GM21360 (cell line): ENCODE results near the gene RBM14.
"Not testable (repeated sequence)": the region's sequence is repeated elsewhere in the genome, so short reads cannot be mapped to it uniquely, and the experiment has no call there.

Source experiments
- ATAC-seq: cut with Tn5 transposase; IDR thresholded peaks from one replicate; pipeline ENCODE4 v1.9.1; 2021; ENCODE audit warnings: mild to moderate bottlenecking, moderate library complexity; ENCODE audit not compliant: unreplicated experiment

Gene RBM14

DNA sequence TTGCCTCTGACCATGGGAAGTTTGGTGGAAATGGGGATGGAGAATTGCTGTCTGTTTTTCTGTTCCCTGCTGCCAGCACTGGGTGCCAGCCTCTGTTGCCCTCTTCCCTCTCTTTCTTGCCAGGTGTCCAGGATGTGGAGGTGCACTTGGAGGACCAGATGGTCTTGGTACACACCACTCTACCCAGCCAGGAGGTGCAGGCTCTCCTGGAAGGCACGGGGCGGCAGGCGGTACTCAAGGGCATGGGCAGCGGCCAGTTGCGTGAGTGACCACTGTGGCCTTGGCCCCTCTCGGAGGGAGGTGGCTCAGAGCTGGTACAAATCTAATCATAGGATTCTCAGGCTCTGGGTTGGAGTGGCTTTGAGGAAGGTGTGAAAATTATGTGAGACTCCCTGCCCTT is 17.4 kb upstream of the RBM14 start:
- ATAC-seq: no peak

- no peak for ATAC-seq
Measured at GRCh38 chr11:66600219-66600618, 16.2 kb upstream of the RBM14 start.

DNA sequence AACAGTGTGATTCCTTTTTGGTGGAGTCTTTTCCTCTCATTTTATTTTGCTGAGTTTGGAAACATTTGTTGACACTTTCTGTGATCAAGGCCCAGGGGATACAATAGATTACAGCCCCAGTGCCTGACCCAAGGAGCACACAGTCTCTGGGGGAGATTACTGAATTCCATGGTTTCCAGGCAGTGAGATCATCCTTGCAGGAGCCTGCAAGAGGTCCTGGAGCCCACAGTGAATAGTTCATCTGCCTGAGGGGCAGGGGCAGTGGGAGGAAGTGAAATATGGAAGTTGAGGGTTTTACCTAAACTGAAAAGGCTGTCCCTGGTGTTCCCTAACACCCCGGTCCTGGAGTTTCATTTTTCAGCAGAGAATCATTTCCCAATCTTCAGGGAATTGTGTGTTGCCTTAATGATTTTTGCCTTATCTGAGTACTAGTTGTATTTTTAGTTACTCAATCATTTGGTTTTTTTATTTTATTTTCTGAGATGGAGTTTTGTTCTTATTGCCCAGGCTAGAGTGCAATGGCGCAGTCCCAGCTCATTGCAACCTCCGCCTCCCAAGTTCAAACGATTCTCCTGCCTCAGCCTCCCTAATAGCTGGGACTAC is 15.7 kb upstream of the RBM14 start:
- no peak for ATAC-seq

DNA sequence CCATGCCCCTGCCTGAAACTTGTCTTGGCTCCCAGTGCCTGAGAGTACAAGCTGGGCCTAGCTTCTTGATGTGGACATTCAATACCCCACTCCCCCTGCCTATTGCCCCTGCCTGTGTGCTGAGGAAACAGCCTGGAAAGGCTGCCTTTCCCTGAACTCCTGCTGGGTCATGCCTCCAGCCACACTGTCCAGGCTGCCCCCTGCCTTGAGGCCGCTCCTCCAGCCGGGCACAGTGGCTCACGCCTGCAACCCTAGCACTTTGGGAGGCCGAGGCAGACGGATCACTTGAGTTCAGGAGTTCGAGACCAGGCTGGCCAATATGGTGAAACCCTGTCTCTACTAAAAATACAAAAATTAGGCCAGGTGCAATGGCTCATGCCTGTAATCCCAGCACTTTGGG is 13.4 kb upstream of the RBM14 start:
- ATAC-seq: no peak

DNA sequence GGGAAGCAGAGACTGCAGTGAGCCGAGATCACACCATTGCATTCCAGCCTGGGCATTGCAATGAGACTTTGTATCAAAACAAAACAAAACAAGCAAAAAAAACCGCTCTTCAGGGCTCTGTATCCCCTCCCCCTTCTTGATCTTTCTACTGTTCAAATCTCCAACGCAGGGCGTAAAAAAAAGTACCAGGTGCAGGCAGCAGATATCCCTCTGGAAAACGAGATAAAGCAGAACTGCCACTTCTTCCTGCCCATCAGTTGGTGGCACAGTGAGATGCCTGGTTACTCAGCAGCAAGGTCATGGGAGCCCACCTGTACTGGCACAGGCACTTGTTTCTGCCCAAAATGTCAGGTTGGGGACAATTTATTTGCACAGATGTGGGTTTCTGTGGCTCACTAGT is 12.3 kb upstream of the RBM14 start:
- ATAC-seq: no peak

GRCh38 chr11:66606608-66607007 is 9.8 kb upstream of the RBM14 start:
- ATAC-seq: not testable (repeated sequence)

DNA sequence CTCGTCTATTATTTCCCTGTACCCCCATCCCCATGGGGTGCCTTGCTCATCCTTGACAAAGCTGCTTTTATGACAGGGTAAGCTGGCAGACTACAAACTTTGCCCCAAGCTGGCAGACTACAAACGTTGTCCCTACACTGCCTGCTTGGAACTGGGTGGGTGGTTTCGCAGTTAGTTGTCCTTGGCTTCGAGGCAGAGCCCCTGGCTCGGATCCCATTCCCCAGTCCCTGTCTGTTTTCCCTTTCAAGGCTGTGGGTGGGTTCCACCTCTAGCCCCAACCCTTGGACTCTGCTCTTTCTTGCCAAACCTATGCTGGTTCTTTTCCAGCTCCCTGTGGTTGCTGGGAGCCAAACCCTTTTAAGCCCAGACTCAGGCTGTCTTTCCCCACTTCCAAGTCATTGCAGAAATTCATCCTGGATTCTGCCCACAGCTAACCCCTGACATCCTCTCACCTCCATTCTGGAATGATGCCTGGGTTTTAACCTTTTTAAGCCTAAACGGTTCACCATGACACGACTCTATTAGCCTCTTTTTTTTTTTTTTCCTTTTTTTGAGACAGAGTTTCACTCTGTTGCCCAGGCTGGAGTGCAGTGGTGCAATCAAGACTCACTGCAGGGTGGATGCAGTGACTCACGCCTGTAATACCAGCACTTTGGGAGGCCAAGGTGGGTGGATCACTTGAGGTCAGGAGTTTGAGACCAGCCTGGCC is 9.2 kb upstream of the RBM14 start:
- no peak for ATAC-seq

GRCh38 chr11:66609721-66610617 is 6.5 kb upstream of the RBM14 start:
- no peak for ATAC-seq

DNA sequence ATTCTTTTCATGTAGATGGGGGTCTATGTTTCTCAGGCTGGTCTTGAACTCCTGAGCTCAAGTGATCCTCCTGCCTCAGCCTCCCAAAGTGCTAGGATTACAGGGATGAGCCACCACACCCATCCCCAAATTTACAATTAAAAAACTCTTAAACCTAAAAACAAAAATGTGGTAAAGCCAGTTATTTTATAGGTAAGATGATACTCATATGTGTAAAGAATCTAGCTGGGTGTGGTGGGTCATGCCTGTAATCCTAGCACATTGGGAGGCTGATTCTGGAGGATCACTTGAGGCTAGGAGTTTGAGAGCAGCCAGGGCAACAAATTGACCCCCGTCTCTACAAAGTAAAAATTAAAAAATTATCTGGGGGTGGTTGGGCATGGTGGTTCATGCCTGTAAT is 4.0 kb upstream of the RBM14 start:
- ATAC-seq: no peak

GRCh38 chr11:66614073-66614472 is 2.4 kb upstream of the RBM14 start:
- no peak for ATAC-seq

- no peak for ATAC-seq
Measured at GRCh38 chr11:66617155-66617834, 865 bp downstream of the RBM14 start.

GRCh38 chr11:66619080-66619554 is 2.7 kb downstream of the RBM14 start:
- ATAC-seq: no peak

DNA sequence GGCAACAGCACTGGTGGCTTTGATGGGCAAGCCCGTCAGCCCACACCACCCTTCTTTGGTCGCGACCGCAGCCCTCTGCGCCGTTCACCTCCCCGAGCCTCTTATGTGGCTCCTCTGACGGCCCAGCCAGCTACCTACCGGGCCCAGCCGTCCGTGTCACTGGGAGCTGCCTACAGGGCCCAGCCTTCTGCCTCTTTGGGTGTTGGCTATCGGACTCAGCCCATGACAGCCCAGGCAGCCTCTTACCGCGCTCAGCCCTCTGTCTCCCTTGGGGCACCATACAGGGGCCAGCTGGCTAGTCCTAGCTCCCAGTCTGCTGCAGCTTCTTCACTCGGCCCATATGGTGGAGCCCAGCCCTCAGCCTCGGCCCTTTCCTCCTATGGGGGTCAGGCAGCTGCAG is 8.0 kb downstream of the RBM14 start:
- no peak for ATAC-seq

DNA sequence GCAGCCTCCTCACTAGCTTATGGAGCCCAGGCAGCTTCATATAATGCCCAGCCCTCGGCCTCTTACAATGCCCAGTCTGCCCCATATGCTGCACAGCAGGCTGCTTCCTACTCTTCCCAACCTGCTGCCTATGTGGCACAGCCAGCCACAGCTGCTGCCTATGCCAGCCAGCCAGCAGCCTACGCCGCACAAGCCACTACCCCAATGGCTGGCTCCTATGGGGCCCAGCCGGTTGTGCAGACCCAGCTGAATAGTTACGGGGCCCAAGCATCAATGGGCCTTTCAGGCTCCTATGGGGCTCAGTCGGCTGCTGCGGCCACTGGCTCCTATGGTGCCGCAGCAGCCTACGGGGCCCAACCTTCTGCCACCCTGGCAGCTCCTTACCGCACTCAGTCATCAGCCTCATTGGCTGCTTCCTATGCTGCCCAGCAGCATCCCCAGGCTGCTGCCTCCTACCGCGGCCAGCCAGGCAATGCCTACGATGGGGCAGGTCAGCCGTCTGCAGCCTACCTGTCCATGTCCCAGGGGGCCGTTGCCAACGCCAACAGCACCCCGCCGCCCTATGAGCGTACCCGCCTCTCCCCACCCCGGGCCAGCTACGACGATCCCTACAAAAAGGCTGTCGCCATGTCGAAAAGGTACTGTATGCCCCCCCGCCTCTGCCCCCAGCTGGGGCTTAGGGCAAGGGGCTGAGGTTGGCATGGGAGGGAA is 8.8 kb downstream of the RBM14 start:
- no peak for ATAC-seq

- no peak for ATAC-seq
Measured at GRCh38 chr11:66625752-66626149, 9.3 kb downstream of the RBM14 start.

GRCh38 chr11:66626382-66626781 is 10.0 kb downstream of the RBM14 start:
- no peak for ATAC-seq

- no peak for ATAC-seq
Measured at GRCh38 chr11:66626926-66627325, 10.5 kb downstream of the RBM14 start.

GRCh38 chr11:66628061-66628603 is 11.7 kb downstream of the RBM14 start:
- ATAC-seq: no peak

DNA sequence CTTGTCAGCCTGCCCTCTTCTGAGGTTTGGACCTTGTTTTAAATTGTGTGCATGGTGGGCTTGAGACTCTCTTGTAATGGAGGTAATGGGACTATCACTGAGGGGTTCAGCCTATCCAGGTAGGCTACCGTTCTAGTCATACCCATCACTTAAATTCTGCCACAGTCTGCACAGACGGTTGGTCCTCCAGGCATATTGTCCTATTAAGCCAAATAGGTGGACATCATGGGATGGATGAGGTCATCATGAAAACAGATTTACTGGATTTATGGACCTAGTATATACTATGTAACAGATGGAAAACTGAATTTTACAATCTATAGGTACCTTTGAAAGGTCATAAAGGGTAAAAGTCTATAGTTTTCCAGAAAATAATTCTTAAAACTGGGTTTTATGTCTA is 12.9 kb downstream of the RBM14 start:
- no peak for ATAC-seq

- ATAC-seq: no peak
Measured at GRCh38 chr11:66631883-66632282, 15.5 kb downstream of the RBM14 start.
